GM23338 (cell line): ENCODE measurements around the gene CACTIN. TPM values are rescaled to one million over a fixed set of nuclear protein-coding genes. Genes with fewer than 3 reads are reported as not detected.

ENCODE experiments used
- ATAC-seq: fragments of 200-7000 bp; cut with Tn5 transposase; 3 replicates; pipeline ENCODE4 v1.9.1; 2020
- DNase-seq: peaks from one replicate; pipeline ENCODE4 v3.0.0-alpha.2; 2015; ENCODE audit warnings: low spot score
- H2AFZ ChIP-seq: fragments of 200-600 bp; sonication (generic); 2 replicates; pipeline ENCODE4 v1.8.0; 2016; ENCODE audit warnings: antibody characterized with exemption, mild to moderate bottlenecking, moderate library complexity
- H3F3A ChIP-seq: fragments of 200-600 bp; sonication (generic); replicated peaks from 2 replicates; pipeline ENCODE4 v1.8.0; 2017; ENCODE audit warnings: antibody characterized with exemption, mixed run types, low read depth
- H3K27ac ChIP-seq: fragments of 200-600 bp; sonication (generic); 2 replicates; pipeline ENCODE4 v1.6.1; 2016; ENCODE audit warnings: low read depth
- H3K27me3 ChIP-seq: fragments of 200-600 bp; sonication (generic); 2 replicates; pipeline ENCODE4 v1.8.0; 2016; ENCODE audit warnings: mild to moderate bottlenecking, mixed run types, moderate library complexity; ENCODE audit not compliant: insufficient read depth
- H3K36me3 ChIP-seq: fragments of 200-600 bp; sonication (generic); 2 replicates; pipeline ENCODE4 v1.8.0; 2016; ENCODE audit warnings: mild to moderate bottlenecking; ENCODE audit not compliant: insufficient read depth
- H3K4me1 ChIP-seq: fragments of 200-600 bp; sonication (generic); 2 replicates; pipeline ENCODE4 v1.8.0; 2016; ENCODE audit warnings: mild to moderate bottlenecking, moderate library complexity; ENCODE audit not compliant: insufficient read depth
- H3K4me2 ChIP-seq: fragments of 200-600 bp; sonication (generic); 2 replicates; pipeline ENCODE4 v1.7.1; 2017; ENCODE audit warnings: mixed run types
- H3K4me3 ChIP-seq: fragments of 200-600 bp; sonication (generic); 2 replicates; pipeline ENCODE4 v1.6.1; 2016; ENCODE audit warnings: mixed run types
- H3K79me2 ChIP-seq: fragments of 200-600 bp; sonication (generic); replicated peaks from 2 replicates; pipeline ENCODE4 v1.8.0; 2017; ENCODE audit warnings: mild to moderate bottlenecking; ENCODE audit not compliant: insufficient read depth
- H3K9me2 ChIP-seq: fragments of 200-600 bp; sonication (generic); 2 replicates; pipeline ENCODE4 v1.8.0; 2017; ENCODE audit not compliant: insufficient read depth
- H4K20me1 ChIP-seq: fragments of 200-600 bp; sonication (generic); replicated peaks from 2 replicates; pipeline ENCODE4 v1.8.0; 2017; ENCODE audit warnings: mild to moderate bottlenecking; ENCODE audit not compliant: insufficient read depth
- H3K27ac Mint-ChIP-seq: 2 replicates; pipeline ENCODE4 v1.8.0; 2020; ENCODE audit warnings: inconsistent platforms, mild to moderate bottlenecking, moderate library complexity, mixed read lengths
- H3K27me3 Mint-ChIP-seq: 3 replicates; pipeline ENCODE4 v1.8.0; 2022; ENCODE audit warnings: low read depth, mild to moderate bottlenecking, moderate library complexity, mixed read lengths, inconsistent platforms; ENCODE audit not compliant: insufficient read depth, poor library complexity
- H3K36me3 Mint-ChIP-seq: 3 replicates; pipeline ENCODE4 v1.8.0; 2021; ENCODE audit warnings: low read depth, mild to moderate bottlenecking, inconsistent platforms, moderate library complexity, mixed read lengths
- H3K4me1 Mint-ChIP-seq: 3 replicates; pipeline ENCODE4 v1.8.0; 2020; ENCODE audit warnings: mild to moderate bottlenecking, inconsistent platforms, mixed read lengths
- H3K4me3 Mint-ChIP-seq: 3 replicates; pipeline ENCODE4 v1.8.0; 2021; ENCODE audit warnings: moderate library complexity, mild to moderate bottlenecking, inconsistent platforms, mixed read lengths
- H3K9me3 Mint-ChIP-seq: 3 replicates; pipeline ENCODE4 v1.8.0; 2020; ENCODE audit warnings: moderate library complexity, mild to moderate bottlenecking, inconsistent platforms, mixed read lengths
- CTCF ChIP-seq, 2 experiments: fragments of 200-600 bp in 1 of 2; sonication (generic) in 1 of 2; conservative IDR thresholded peaks; 2 replicates each; pipeline versions ENCODE4 v1.5.1 to v1.6.1; 2016 to 2017; ENCODE audit warnings: antibody characterized with exemption in 2 of 2, low read depth in 2 of 2, mild to moderate bottlenecking in 2 of 2, moderate library complexity in 1 of 2
- EZH2 ChIP-seq: fragments of 200-600 bp; sonication (generic); IDR thresholded peaks from one replicate; pipeline ENCODE4 v1.8.0; 2017; ENCODE audit warnings: antibody characterized with exemption, mild to moderate bottlenecking, low read depth; ENCODE audit not compliant: unreplicated experiment
- EZH2phosphoT487 ChIP-seq: fragments of 200-600 bp; sonication (generic); IDR thresholded peaks from one replicate; pipeline ENCODE4 v1.8.1; 2018; ENCODE audit warnings: antibody characterized with exemption; ENCODE audit not compliant: unreplicated experiment
- NANOG ChIP-seq: IDR thresholded peaks from 2 replicates; pipeline ENCODE4 v1.6.1; 2016; ENCODE audit warnings: antibody characterized with exemption, borderline replicate concordance
- POLR2AphosphoS5 ChIP-seq: IDR thresholded peaks from 2 replicates; pipeline ENCODE4 v1.6.1; 2016; ENCODE audit warnings: antibody characterized with exemption, low read depth
- ZNF331 ChIP-seq: fragments of 250-450 bp; sonication (Bioruptor Pico); IDR thresholded peaks from 2 replicates; pipeline ENCODE4 v1.5.0; 2020; ENCODE audit warnings: low read depth, mild to moderate bottlenecking, moderate library complexity
- ZNF462 ChIP-seq: fragments of 250-450 bp; sonication (Bioruptor Pico); IDR thresholded peaks from 2 replicates; pipeline ENCODE4 v1.5.0; 2020; ENCODE audit warnings: mild to moderate bottlenecking, moderate library complexity
- polyA plus RNA-seq: library from polyadenylated mRNA; unstranded; fragments of >200 nt; fragmentation: Nextera tagmentation; extraction: Ambion mirVana; gene quantifications from 2 replicates; pipeline ENCODE4 v1.2.1, GENCODE V29; 2016
- total RNA-seq: library from RNA; depleted of rRNA; stranded (reverse); fragments of >200 nt; shearing (Covaris generic); gene quantifications from 2 replicates; pipeline ENCODE4 v1.2.3, GENCODE V29; 2014
- TF ChIP-seq, protein P1 (sequence below): IDR thresholded peaks from 2 replicates; pipeline ENCODE4 v1.6.1; 2016; ENCODE audit warnings: antibody characterized with exemption

The CACTIN gene
- total and polyA plus RNA-seq, 2 experiments from 2014 or later: 14.3 to 47.4 TPM

GRCh38 chr19:3615524-3616135, 11.0 kb downstream of the CACTIN start:
- Mint-ChIP-seq H3K4me1 (0 out of 3 replicates have a peak, but pooled peaks cover 2% of the 10 kb centered on the region), H3K4me3 (no peak overlapping the region)

GRCh38 chr19:3614858-3615505, 11.6 kb downstream of the CACTIN start:
- Histone ChIP-seq H3F3A (0 out of 2 replicates have a peak, but pooled peaks cover 8% of the 10 kb centered on the region), H3K27ac (no peak overlapping the region), H4K20me1 (peaks cover 5% of the 10 kb centered on the region), H3K4me2 (no peak overlapping the region), H3K4me3 (no peak overlapping the region), H3K27me3 (no peaks in the 10 kb centered on the region), H3K4me1 (no peaks in the 10 kb centered on the region; the same call in 1 of the 2 replicates), H3K9me2 (no peaks in the 10 kb centered on the region), H2AFZ (no peak overlapping the region), H3K79me2 (no peaks in the 10 kb centered on the region), H3K36me3 (no peaks in the 10 kb centered on the region)
- H3K27me3 Mint-ChIP-seq: peaks cover 4% of the 10 kb centered on the region
- DNase-seq: no peak
- H3K27ac Mint-ChIP-seq: no peak overlapping the region
- H3K4me1 Mint-ChIP-seq: peaks cover 2% of the 10 kb centered on the region; the same call in 1 of the 3 replicates
- ATAC-seq: no peak
- H3K4me3 Mint-ChIP-seq: no peak overlapping the region
- H3K9me3 Mint-ChIP-seq: no peaks in the 10 kb centered on the region
- peaks cover 20% of the 10 kb centered on the region for H3K36me3 Mint-ChIP-seq
- no peak for TF ChIP-seq ZNF331 (CRISPR knock-in tag)
- TF ChIP-seq, protein P1, sequence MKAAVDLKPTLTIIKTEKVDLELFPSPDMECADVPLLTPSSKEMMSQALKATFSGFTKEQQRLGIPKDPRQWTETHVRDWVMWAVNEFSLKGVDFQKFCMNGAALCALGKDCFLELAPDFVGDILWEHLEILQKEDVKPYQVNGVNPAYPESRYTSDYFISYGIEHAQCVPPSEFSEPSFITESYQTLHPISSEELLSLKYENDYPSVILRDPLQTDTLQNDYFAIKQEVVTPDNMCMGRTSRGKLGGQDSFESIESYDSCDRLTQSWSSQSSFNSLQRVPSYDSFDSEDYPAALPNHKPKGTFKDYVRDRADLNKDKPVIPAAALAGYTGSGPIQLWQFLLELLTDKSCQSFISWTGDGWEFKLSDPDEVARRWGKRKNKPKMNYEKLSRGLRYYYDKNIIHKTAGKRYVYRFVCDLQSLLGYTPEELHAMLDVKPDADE: no peak
- TF ChIP-seq ZNF462 (CRISPR knock-in tag): no peak
- TF ChIP-seq NANOG: no peak
- TF ChIP-seq CTCF (conservative IDR thresholded peaks at IDR 0.05; ENCODE audit: low read depth in 2 of 2): no peak
- no peak for TF ChIP-seq EZH2phosphoT487
- TF ChIP-seq EZH2: no peak

More at GRCh38 chr19:3615524-3616135, 11.0 kb downstream of the CACTIN start:
- Histone ChIP-seq H3K79me2 (no peaks in the 10 kb centered on the region), H2AFZ (no peak overlapping the region), H3K27ac (no peak overlapping the region), H3K4me1 (no peaks in the 10 kb centered on the region; the same call in 1 of the 2 replicates), H3K9me2 (no peaks in the 10 kb centered on the region), H3K36me3 (no peaks in the 10 kb centered on the region), H3F3A (0 out of 2 replicates have a peak, but pooled peaks cover 8% of the 10 kb centered on the region), H3K4me2 (no peak overlapping the region), H3K27me3 (no peaks in the 10 kb centered on the region), H3K4me3 (no peak overlapping the region), H4K20me1 (peaks cover 5% of the 10 kb centered on the region)
- H3K27ac Mint-ChIP-seq: no peak overlapping the region
- ATAC-seq (no peak), DNase-seq (no peak)
- H3K9me3 Mint-ChIP-seq: no peaks in the 10 kb centered on the region
- TF ChIP-seq ZNF331 (CRISPR knock-in tag) (no peak), NANOG (no peak), POLR2AphosphoS5 (no peak)
- TF ChIP-seq, protein P1: no peak
- peaks cover 4% of the 10 kb centered on the region for H3K27me3 Mint-ChIP-seq
- H3K36me3 Mint-ChIP-seq: peaks cover 16% of the 10 kb centered on the region
